GM12873 (cell line): ENCODE results near the gene RAET1L.

ENCODE experiments used
- CTCF ChIP-seq: IDR thresholded peaks from 2 replicates; pipeline ENCODE4 v1.5.1; 2012; ENCODE audit warnings: low read depth, mild to moderate bottlenecking, moderate library complexity, low read length, control low read depth; ENCODE audit not compliant: insufficient read depth; ENCODE audit errors: missing control alignments

The RAET1L gene

GRCh38 chr6:149995235-149995750 lies 30.0 kb downstream of the RAET1L start:
- no peak for TF ChIP-seq CTCF

- no peak for TF ChIP-seq CTCF
These were observed 33.5 kb downstream of the RAET1L start for GRCh38 chr6:149991838-149992237.

GRCh38 chr6:149990661-149991471 lies 34.5 kb downstream of the RAET1L start:
- no peak for TF ChIP-seq CTCF

DNA sequence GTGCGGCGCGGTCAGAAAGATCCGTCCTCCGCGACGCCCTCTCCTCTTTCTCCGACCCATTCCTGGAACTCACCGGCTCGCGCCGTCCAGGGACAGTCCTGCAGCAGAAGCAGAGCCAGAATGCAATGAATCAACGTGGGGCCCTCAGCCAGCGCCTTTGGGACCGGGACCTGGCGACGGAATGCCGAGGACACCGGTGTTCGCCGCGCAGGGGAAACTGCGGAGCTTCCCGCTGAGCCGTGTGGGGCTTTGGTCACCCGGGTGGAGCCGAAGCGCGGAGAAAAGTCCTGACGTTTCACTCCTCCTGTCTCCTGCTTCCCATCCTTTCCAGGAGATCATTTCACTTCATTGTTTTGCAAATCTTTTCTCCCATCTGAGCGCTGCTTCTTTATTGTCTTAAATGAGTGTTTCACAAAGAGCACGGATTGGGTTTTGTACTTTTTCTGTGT lies 35.1 kb downstream of the RAET1L start:
- no peak for TF ChIP-seq CTCF

DNA sequence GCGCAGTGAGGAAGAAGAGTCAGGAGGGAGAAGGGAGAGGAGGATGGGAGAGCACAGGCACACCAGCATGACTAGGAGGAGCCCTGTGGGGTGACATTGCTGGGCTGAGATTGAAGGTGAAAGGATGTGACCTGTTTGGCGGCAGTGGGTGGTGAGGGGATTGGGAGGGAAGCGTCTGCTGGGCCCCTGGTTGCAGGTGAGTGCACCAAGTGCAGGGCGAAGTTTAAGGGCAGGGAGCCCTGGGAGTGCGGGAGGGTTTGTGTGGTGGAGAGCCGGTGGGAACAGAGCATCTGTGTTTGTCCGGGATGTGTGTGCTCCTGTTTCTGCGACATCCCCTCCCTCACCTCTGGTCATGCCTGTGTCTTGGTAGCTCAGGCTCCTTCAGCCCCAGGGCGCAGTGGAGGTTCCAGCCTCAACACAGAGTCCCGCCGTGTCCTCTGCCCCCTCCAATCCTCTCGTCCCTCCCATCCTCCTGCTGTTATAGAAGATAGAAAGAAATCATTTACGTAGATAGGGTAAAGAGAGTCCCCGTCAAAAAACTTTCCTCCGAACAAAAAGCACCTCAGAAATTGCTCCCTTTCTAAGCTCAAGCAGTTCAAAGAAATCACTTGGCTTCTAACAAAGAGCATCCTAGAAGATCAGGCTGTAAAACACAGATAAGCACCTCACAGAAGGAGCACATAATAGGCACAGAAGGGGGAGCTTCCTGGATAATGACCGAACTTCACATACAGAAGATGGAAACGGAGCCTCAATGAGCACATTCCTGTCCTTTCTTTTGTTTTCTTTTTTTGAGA lies 36.6 kb downstream of the RAET1L start:
- TF ChIP-seq CTCF, result no peak

- TF ChIP-seq CTCF, result no peak
These were observed 37.7 kb downstream of the RAET1L start for GRCh38 chr6:149987602-149988107.

DNA sequence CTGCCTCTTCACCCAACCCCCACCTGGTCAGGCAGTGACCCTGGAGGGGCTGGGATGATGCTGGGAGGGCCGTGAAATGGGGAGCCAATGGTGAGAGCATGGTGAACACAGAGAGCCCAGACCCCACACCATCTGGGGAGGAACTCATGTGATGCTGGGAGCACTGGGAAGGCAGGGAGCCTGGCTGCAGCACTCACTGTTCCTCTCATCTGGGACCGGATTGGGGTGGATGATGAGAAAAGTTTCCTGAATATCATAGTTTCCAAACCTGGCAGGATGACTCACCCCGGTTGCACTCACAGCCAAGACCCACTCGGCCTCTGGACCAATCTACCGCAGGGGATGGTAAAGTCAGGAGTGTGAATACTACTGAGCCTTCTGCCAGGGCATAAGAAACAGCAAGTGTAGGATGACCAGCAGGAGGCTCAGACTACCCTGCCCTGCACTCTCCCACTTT lies 39.8 kb downstream of the RAET1L start:
- no peak for TF ChIP-seq CTCF
